C1 segment of cervical spinal cord (tissue), 14 donors: Measurements from ENCODE around the gene FCAMR.
"Not testable (repeated sequence)": the region's sequence is repeated elsewhere in the genome, so short reads cannot be mapped to it uniquely, and the experiment has no call there.

ENCODE experiments used
- DNase-seq, 14 donors: peaks; one replicate each; lab custom pipeline; 2025; lab: John Stamatoyannopoulos, UW

Gene FCAMR

DNA sequence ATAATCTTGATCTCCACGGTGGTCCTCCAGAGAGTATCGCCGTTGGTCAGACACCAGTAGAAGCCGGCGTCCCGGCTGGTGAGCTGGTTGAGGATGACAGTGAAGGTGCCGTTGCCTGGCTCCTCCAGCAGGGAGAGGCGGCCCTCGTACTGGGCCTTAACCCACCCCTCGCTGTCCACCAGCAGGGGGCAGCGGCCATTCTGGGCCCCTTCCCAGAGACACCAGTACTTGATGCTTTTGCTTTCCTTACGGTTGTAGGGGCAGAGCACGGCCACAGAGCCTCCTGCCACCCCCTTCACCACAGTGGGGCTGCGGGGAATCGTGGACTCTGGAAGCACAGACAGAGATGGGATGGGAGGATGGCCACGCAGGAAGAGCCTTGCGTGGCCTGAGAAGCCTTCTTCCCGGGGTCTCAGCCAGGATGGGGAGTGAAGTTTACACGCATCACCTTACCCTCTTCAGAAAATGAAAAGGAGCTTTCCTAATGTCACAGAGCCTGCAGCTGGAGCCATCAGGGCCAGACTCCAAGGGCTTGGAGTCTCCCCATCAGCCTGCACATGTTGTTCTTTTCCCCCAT is 34.7 kb downstream of the FCAMR start:
- peak in 1 of 14 donors; percentile 12 for DNase-seq

DNA sequence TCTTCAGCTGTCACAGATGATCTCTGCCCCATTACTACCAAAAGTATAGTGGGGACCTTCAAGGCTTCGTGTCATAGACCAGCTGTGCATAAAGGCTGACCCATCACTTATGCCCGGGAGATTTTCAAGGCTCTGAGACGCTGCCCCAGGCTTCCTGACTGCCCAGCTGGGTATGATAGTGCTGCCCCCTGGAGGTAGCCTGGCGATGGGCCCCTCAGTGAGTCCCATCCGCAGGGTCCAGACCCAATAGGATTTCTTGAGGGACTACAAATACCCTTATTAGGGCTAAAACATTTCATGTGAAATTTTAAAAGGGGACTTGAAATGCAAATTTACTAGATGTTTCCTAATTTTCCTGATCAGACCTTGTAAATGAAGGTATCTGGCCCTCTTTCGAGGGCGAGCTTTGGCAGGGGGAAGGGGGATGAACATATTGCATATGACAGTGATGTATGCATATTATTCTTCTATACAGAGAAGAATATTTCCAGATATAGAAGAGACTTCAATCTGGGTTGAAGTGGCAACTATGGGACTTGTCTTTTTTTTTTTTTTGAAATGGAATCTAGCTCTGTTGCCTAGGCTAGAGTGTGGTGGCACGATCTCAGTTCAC is 36.8 kb downstream of the FCAMR start:
- DNase-seq, result peak in 1 of 14 donors; percentile 10

DNA sequence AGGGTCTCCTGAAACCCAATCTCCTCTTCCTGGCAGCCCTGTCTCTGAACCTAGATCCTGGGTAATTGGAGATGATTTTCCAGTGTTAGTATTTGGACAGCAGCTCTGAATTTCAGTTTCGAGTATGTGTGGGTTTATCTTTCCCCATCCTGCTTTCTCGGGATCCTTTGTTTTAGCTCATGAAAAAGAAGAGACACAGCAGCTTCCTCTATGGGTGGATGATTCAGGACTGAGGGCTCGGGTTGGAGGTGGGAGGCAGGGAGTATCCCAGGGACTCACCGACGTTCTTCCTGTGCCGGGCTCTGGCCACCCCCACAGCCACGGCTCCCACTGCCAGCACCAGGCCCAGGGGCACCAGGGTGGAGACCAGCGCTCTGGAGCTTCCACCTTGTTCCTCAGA is 38.1 kb downstream of the FCAMR start:
- DNase-seq, result no peak

DNA sequence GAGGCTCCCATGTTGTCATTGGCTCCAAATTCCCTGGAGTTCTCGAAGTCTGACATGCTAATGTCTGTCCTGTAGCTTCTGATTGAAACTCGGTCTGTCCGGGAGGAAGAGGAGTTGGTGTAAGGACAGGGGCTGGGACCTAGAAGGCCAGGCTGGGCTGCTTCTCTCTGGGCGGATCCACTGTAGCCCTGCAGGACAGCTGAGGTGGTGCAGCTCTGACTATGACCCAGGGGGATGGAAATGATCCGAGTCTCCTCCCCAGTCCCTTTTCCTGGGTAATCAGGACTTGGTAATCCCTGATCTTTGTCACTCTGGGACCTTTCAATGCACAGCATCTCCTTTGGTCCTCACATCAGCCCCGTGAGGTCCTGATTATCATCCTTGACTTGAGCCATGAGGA is 38.6 kb downstream of the FCAMR start:
- no peak for DNase-seq

DNA sequence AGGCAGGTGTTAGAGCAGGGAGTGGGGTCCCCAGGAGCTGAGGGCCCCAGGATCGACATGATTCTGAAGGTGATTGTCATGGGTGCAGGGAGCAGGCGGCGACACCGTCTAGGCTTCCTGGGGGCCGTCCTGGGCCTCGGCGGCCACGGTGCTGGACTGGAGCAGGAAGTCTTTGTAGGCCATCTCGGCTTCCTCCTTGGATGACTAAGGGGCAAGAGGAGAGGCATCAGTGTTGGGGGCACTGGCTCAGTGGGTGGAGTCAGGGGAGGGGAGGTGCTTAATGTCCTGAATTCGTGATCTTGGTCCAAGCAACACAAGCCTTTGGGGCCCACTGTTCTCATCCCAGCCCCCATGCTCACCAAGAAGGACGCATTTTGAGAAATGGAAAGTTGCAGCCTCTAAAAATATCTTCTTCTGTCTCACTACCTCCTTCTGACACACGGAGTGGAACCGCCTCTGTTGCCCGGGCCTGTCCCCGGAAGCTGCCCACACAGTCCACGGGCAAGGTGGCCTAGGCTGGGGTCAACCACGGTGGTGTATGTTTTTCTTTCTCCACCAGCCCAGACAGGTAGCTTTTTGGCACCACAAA is 40.0 kb downstream of the FCAMR start:
- DNase-seq, result peak in 4 of 14 donors; percentile 12 to 63 (median 30)

DNA sequence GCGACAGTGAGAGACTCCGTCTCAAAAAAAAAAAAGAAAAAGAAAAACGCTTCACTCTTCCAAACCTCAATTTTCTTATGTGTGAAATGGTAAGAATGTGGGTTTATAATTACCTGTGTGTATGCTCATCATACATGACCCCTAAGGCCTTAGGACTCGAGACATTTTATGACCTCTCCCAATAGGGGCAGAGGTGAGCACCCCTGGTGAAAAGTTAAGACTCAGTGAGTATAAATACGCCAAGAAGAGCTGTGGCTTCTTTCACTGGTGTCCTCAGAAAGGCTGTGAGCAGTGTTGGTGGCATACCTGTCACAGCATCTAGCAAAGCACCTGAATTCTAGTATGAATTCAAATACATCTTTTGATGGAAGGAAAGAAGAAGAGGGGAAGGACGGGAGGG is 40.7 kb downstream of the FCAMR start:
- DNase-seq, result no peak

DNA sequence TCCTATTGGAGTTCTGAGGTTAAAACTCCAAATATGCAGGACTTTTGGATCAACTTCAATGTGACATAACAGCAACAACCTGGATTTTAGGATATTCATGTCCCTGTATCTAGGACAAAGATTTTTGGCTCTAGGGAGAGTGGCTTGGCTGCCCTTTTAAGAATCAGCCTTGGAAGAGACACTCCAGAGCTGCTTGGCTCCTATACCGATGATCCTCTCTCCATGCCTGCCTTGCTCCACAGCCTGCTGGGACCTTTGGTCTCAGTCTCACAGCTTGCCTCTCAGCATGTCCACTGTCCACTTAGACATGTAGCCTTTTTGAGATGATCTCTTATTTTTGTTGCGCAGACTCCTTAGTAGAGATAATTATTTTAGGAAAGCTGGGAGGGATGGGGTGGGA is 44.0 kb downstream of the FCAMR start:
- peak in 1 of 14 donors; percentile 84 for DNase-seq

DNA sequence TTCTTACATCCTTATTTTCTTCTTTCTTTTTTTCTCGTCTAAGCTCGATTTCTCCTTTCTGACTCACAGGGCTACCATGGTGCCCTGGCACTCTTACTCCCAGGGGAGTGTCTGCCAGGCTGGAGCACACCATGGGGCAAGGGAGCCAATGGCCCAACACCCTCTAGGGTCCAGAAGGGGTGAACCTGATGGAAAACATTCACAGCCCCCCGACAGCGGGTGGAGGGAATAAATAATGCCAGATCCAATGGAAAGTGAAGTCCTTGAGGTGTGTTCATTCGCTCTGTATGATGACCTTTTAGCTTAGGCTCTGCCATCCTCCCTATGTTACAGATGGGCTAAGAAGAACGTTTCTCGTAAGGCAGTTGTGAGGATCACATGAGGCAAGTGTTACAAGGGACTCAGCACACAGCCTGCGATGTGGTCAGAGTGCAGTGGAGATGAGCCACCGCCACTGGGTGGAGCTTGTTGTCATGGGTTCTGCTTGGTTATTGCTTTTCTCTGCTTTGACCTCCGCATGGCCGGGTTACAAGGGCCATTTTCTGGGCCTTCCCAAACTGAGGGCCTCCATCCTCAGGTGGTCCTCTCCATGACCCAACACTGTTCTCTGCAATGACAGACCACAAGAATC is 45.0 kb downstream of the FCAMR start:
- peak in 2 of 14 donors; percentile 9 to 29 for DNase-seq

DNA sequence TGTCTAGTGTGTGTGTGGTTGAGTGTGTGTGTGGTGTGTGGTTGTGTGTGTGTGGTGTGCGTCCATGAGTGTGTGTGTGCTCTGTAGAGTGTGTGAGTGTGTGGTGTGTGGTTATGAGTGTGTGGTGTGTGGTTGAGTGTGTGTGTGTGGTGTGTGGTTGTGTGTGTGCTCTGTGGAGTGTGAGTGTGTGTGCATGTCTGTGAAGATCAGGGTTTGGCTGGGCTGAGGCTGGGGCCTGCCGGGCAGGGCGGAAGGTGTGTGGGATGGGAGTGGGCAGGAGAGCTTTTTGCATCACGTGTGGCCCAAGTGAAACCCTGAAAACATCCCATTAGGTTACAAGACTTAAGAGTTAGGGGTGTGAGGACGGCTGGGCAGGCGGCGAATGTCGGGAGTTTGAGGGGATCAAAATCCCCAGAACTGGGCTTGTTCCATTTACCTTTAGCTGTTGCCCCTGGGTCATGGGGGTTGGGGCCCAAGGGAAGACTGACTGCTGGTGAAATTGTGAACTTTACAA is 45.6 kb downstream of the FCAMR start:
- DNase-seq, result no peak

DNA sequence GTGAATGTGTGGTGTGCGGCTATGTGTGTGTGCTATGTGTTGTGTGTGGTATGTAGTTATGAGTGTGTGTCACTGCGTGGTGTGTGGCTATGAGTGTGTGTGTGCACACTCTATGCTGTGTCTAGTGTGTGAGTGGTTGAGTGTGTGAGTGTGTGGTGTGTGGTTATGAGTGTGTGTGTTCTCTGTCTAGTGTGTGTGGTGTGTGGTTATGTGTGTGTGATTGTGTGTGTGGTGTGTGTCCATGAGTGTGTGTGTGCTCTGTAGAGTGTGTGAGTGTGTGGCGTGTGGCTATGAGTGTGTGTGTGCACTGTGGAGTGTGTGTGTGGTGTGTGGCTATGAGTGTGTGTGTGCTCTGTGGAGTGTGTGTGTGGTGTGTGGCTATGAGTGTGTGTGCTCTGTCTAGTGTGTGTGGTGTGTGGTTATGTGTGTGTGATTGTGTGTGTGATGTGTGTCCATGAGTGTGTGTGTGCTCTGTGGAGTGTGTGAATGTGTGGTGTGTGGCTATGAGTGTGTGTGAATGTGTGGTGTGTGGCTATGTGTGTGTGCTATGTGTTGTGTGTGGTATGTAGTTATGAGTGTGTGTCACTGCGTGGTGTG is 46.2 kb downstream of the FCAMR start:
- DNase-seq, result not testable (repeated sequence)

DNA sequence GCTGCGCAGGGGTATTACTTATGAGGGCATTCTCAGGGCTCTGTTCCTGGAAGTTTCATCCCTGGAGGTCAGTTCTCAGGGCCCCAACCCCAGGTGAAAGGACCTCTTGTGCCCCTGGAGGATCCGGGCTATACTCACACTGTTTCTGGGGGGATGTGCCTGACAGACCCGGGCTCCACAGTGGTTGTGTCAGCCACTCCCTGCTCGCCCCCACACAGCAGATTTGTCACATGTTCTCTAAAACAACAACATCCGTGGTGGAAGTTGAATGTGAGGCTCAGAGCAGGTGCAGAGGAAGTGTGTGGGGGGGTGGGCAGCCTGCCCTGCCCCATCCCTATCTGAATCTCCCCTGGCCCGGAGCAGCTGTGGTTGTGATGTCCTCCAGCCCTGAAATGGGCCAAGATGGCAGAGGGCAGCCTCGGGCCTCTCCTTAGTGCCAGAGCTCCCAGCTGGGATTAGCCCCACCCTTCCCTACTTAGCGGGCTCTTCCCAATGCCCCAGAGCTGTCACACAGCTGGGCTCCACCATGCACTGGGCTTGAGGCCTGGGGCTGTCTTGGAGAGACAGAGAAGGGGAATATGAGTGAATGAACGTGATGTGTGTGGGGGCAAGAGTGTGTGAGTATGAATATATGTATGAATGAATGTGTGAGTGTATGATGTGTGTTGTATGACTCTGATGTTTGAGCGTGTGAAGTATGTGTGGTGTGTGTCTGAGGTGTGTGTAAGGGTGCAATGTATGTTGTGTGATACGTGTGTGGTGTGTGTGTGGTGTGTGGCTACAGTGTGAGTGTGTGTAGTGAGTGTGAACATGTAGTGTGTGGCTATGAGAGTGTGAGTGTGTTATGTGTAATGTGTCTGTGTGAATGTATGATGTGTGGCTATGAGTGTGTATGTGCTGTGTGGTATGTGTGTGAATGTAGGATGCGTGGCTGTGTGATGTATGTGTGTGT is 47.0 kb downstream of the FCAMR start:
- DNase-seq, result no peak

DNA sequence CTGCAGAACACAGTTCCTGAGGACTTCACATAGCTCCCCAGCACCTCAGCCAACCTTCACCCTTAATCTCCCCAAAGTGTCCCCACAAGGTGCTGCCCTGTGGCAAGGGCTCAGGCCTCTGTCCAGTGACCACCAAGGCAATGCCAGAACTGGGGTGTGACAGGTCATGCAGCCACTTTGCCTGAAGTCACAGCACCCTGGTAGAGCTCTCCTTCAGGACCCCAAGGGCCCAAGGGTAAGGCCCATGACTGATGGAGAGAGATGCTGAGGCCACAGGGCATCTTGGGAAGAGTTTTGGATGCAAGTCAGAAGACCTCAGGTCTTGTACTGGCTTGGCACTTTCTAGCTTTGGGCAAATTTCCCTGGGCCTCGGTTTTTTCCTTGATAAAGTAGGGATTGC is 47.7 kb downstream of the FCAMR start:
- no peak for DNase-seq

DNA sequence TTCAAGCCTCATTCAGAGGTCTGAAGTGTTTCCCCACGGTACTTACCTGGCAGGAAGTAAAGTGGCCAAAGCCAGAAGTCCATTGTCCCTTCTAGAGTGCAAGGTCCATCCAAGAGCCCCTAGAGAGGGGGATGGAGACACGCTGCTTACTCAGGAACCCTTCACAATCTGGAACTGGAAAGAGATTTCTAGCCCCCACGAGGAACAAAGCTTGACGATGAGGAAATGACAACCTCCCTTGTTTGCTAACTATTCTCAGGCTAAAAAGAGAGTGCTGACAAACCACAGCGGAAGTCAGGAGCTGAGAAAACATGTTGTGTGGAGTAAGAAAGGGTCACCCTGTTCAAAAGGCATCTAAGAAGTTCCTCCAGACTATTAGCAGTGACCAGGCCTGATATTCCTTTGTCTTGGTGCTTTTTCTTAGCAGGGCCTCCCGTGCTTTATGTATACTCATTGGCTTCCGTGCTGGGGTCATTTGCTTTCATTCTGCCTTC is 48.4 kb downstream of the FCAMR start, which contains the start of gene FCMR:
FCMR (minus strand) TSS at position 170 of the 494 bp plus-strand sequence; CDS start at position 83, 87 bp downstream.
- peak in 7 of 14 donors; percentile 18 to 43 (median 31) for DNase-seq

DNA sequence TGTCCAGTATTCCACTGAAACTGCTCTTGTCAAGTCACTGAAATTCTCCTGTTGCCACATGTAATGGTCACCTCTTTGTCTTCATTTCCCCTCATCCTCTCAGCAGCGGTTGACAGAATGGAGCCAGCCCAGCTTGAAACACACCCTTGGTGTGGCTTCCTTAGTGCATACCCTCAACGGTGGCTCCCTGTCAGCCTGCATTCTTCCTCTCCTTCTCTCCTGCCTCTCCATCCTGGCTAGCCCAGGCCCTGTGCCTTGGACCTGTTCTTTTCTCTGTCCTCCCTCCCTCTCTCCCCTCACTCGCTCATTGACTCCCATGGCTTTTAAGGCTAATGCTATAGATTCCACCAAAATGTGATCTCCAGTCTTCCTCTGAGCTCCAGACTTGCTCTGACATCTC is 52.2 kb downstream of the FCAMR start:
- DNase-seq, result no peak

DNA sequence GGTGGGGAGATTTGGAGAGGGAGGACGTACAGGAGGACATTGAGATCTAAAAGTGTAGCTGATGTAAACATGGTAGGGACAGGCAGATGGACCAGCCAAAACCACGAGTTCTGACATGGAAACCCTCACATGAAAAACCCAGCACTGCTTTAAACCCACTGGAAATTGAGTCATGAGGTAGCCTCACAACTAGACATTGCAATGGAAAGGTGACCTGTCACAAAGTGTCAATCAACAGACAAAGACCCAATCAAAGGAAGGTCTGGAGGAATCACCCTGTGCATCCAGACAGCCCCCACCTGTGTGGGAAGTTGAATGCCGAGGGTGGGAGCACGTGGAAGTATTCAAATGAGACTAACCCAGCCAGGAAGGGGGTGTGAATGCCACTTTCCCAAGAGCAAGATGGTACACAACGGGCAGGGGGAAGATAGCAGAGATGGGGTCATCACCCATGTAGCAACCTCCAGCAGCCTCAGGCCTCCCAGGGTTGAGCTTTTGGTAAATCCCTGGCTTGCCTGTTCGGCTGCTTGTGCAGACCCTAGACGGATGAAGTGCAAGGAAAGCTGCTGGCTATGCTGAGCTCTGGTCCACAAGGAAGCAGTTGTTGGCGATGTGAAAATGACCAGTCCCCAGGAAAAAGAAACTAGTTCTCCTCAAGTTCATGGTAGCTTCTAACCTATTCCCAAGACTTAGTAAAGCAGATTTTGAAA is 54.1 kb downstream of the FCAMR start:
- DNase-seq, result no peak

DNA sequence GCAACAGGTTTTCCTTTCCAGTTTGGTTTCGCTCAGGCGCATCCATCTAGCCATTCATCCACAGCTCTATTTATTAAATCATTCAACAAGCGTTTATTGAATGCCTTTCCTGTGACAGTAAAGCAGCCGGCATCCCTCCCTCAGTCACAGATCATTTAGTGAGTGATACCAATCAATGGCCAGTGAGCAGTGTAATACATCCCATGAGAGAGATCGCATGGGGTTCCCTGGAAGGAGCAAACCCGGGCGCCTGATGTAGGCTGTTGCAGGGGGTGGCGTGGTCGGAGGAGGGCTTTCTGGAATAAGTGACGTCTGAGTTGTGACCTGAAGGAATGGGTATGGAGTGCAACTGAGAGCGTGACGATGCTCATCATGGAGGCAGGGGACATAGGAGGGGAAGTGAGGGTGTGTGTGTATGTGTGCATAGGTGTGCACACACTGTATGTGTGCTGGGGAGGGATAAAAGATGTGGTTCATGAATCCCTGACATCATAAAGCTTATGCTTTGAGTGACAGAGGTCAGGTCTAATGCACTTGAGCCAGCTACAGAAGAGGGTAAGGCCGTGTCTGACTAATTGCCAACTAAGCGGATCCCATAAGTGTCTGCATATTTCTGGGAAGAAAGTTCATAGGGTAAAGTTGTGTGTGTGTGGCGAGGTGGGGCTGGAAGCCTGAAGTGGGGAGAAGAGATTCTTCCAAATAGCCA is 55.1 kb downstream of the FCAMR start:
- no peak for DNase-seq

DNA sequence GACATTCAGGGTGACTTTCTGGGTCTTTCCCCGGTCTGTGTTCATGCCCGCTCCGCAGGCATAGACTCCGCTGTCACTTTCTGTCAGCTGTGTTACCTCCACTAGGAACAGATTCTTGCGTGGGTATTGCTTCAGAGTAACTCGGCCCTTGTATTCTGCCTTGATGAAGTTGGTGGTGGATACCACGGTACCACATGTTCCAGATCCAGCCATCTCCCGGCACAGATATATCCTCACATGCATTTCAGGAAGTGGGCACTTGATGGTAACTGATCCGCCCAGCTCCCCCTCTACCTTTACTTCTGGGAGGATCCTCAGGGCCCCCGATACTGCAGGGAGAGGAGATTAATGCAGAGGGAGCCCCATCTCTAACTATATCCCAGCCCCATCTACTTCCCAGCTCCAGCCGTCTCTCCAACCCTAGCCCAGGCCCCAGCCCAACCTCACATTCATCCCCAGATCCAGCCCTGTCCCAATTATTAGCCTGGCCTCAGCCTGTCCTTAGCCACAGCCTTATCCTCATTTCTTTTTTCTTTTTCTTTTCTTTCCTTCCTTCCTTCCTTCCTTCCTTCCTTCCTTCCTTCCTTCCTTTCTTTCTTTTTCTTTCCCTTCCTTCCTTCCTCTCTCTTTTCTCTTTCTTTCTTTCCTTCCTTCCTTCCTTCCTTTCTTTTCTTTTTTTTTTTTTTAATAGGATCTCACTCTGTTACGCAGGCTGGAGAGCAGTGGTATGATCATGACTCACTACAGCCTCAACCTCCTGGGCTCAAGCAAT is 56.3 kb downstream of the FCAMR start:
- DNase-seq, result no peak

DNA sequence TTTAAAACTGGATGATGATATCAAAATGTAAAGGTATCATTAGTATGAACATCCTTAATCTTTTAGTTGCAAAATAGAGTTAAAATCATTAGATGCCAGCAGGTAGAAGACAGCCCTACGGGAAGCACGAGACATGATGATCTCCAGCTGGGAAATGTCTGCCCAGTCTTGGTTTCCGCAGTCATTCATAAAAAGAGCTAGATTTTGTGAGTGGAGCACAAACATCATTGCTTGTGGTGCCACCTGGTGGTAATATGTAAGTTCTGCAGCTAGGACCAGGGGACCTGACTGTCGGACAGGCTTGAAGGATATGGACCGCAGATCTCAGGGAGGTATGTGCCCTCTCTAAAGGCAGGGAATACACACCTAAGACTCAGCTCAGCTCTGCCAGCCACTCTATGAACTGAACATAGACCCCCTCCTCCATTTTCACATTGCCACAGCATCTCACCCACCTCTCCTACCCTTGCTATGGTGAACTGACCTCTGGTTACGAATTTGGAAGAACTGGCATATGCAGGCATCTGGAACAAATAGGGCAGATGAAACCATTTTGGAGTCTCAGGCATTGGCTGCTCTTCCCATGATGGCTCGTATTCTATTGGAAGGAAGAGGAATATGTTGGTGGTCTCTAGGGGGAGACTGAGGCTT is 57.7 kb downstream of the FCAMR start:
- DNase-seq, result peak in 11 of 14 donors; percentile 20 to 72 (median 35)
